Prostate gland (tissue), 2 donors: ENCODE data around the gene RGS19.

Experiments
- CTCF ChIP-seq, 4 experiments: fragments of 200-600 bp in 2 of 4; fragments of 450-650 bp in 2 of 4; sonication (generic) in 2 of 4; IDR thresholded peaks; 1 replicate in 3 of 4; 2 replicates in 1 of 4; pipeline ENCODE4 v1.5.1; 2016 to 2019; ENCODE audit warnings: antibody characterized with exemption in 4 of 4, mild to moderate bottlenecking in 2 of 4, moderate library complexity in 2 of 4
- POLR2A ChIP-seq: fragments of 450-650 bp; IDR thresholded peaks from one replicate; pipeline ENCODE4 v1.6.1; 2016; ENCODE audit warnings: antibody characterized with exemption, mild to moderate bottlenecking
- POLR2AphosphoS5 ChIP-seq: sonication (generic); formaldehyde crosslinking; IDR thresholded peaks from one replicate; pipeline ENCODE4 v1.6.1; 2017; ENCODE audit warnings: antibody characterized with exemption

- no peak for TF ChIP-seq CTCF (IDR thresholded peaks at IDR 0.05)
- TF ChIP-seq POLR2AphosphoS5, result no peak
- TF ChIP-seq POLR2A, result no peak
These were observed 28.3 kb downstream of the RGS19 start for GRCh38 chr20:64051033-64051452.
